A673 (cell line): ENCODE measurements around the gene RIT2. TPM values are rescaled to one million over a fixed set of nuclear protein-coding genes. Genes with fewer than 3 reads are reported as not detected.

Source experiments
- BruUV-seq: library from RNA; stranded (reverse); fragments of 400-500 nt; replicated peaks from 2 replicates; lab custom pipeline; 2021; lab: Mats Ljungman, UMichigan
- CTCF ChIA-PET: fragments of 300-600 bp; sonication (Branson Sonifier 250); formaldehyde crosslinking; loops from one replicate; lab custom pipeline; 2022; ENCODE audit warnings: antibody characterized with exemption; lab: Charles Lee
- POLR2A ChIA-PET: fragments of 300-600 bp; sonication (Branson Sonifier 250); formaldehyde crosslinking; loops from one replicate; lab custom pipeline; 2022; ENCODE audit warnings: antibody characterized with exemption; ENCODE audit not compliant: low non-redundant PET; lab: Charles Lee
- DNase-seq: peaks from one replicate; pipeline ENCODE4 v3.0.0-alpha.2; 2015; ENCODE audit warnings: low spot score
- H3K27ac ChIP-seq: fragments of 200-600 bp; sonication (generic); 2 replicates; pipeline ENCODE4 v1.5.1; 2016; ENCODE audit warnings: mixed run types, low read depth, mild to moderate bottlenecking, mixed read lengths, antibody characterized with exemption, low read length; ENCODE audit not compliant: poor library complexity, severe bottlenecking
- H3K27me3 ChIP-seq: fragments of 200-600 bp; sonication (generic); replicated peaks from 2 replicates; pipeline ENCODE4 v1.6.1; 2017; ENCODE audit warnings: mixed run types, low read depth, mild to moderate bottlenecking, mixed read lengths, antibody characterized with exemption, low read length; ENCODE audit not compliant: insufficient read depth, poor library complexity
- H3K36me3 ChIP-seq: fragments of 200-600 bp; sonication (generic); 2 replicates; pipeline ENCODE4 v1.6.1; 2016; ENCODE audit warnings: mixed run types, mild to moderate bottlenecking, mixed read lengths, antibody characterized with exemption, low read length; ENCODE audit not compliant: insufficient read depth, poor library complexity, severe bottlenecking
- H3K4me1 ChIP-seq: fragments of 200-600 bp; sonication (generic); 2 replicates; pipeline ENCODE4 v1.6.1; 2017; ENCODE audit warnings: mixed run types, mild to moderate bottlenecking, mixed read lengths, antibody characterized with exemption, low read length; ENCODE audit not compliant: insufficient read depth, poor library complexity, severe bottlenecking
- H3K4me3 ChIP-seq: fragments of 200-600 bp; sonication (generic); 2 replicates; pipeline ENCODE4 v1.5.1; 2016; ENCODE audit warnings: low read depth, mixed run types, mild to moderate bottlenecking, mixed read lengths, low read length; ENCODE audit not compliant: poor library complexity, severe bottlenecking
- H3K9me3 ChIP-seq: fragments of 200-600 bp; sonication (generic); 2 replicates; pipeline ENCODE4 v1.6.1; 2016; ENCODE audit warnings: mixed run types, low read depth, mild to moderate bottlenecking, mixed read lengths, antibody characterized with exemption, low read length; ENCODE audit not compliant: poor library complexity, severe bottlenecking
- EZH2 ChIP-seq: fragments of 200-600 bp; sonication (generic); IDR thresholded peaks from 2 replicates; pipeline ENCODE4 v1.6.1; 2017; ENCODE audit warnings: borderline replicate concordance, low read depth, mild to moderate bottlenecking, mixed read lengths, antibody characterized with exemption, low read length; ENCODE audit not compliant: poor library complexity, severe bottlenecking
- intact Hi-C: fragments of 100-400 bp; cut with micrococcal nuclease; formaldehyde crosslinking; loops from one replicate; pipeline ENCODE4 v1.10.0; 2022; ENCODE audit not compliant: unreplicated experiment
- total RNA-seq: library from RNA; stranded (reverse); gene quantifications from 2 replicates; pipeline ENCODE4 v1.2.3, GENCODE V29; 2021
- TF ChIP-seq, protein P1 (sequence below): fragments of 300-800, 200-600 bp; sonication (generic); conservative IDR thresholded peaks from 2 replicates; pipeline ENCODE4 v1.5.1; 2017; ENCODE audit warnings: low read depth, mild to moderate bottlenecking, antibody characterized with exemption, low read length, moderate library complexity, mixed read lengths

The RIT2 gene
- total RNA-seq, 1 experiment from 2014 or later, result not detected

DNA sequence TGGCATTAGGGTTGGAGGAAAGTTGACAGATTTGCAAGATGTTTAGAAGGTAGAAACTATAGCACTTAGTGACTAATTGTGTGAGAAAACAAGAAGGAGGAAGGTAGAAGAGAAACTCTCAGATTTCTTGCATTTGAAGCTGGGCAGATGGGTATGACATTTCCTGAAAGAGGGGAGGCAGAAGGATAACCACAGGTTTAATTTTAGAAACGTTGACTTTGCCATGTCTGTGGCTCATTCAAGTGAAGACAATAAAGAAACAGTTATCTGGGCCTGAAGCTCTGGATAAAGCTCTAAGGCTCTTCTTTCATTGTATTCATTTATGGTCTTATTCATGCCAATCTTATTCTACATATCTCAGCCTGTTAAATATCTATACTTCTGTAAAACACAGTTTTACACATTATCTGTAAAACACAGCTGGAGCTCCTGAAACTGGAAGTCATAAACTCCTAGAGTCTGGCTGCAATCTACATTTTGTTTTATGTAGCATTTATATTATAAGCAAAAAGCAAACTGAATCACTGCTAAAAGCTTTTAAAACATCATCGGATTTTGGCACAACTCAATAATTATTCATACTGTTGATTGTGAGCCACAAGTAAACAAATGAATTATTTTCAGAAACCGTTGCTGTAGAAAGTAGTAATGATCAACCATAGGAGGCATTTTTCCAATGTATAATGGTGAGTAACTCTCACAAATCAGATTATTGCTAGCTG is 138.5 kb downstream of the RIT2 start:
- TF ChIP-seq EZH2, result no peak
- TF ChIP-seq, protein P1, sequence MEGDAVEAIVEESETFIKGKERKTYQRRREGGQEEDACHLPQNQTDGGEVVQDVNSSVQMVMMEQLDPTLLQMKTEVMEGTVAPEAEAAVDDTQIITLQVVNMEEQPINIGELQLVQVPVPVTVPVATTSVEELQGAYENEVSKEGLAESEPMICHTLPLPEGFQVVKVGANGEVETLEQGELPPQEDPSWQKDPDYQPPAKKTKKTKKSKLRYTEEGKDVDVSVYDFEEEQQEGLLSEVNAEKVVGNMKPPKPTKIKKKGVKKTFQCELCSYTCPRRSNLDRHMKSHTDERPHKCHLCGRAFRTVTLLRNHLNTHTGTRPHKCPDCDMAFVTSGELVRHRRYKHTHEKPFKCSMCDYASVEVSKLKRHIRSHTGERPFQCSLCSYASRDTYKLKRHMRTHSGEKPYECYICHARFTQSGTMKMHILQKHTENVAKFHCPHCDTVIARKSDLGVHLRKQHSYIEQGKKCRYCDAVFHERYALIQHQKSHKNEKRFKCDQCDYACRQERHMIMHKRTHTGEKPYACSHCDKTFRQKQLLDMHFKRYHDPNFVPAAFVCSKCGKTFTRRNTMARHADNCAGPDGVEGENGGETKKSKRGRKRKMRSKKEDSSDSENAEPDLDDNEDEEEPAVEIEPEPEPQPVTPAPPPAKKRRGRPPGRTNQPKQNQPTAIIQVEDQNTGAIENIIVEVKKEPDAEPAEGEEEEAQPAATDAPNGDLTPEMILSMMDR, result no peak
- DNase-seq, result no peak
- Histone ChIP-seq H3K4me3 (no peak overlapping the region), H3K9me3 (no peaks in the 10 kb centered on the region), H3K27me3 (no peaks in the 10 kb centered on the region), H3K4me1 (no peaks in the 10 kb centered on the region), H3K36me3 (no peaks in the 10 kb centered on the region), H3K27ac (no peak overlapping the region)
- intact Hi-C loops, result no loop called here
- POLR2A ChIA-PET, result no interaction called here
- BruUV-seq, result no TSS peak
- CTCF ChIA-PET, result no interaction called here

DNA sequence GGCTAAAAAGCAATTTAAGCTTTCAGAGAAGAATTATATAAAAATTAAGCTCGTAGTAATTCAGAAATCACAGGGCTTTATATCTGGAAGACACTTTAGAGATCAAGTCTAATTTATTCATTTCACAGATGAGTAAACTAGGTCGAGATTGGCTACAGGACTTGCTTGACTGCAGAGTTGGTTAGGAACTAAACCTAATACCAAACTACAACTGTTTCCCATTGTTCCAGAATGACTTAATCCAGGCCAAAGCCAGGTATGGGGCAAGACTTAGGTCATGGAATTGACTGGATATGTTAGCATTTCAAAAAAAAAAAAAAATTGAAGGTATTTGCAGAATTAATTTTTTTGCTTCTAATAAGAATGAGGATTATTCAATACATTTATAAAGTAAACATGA is 146.1 kb downstream of the RIT2 start:
- Histone ChIP-seq H3K4me1 (no peaks in the 10 kb centered on the region), H3K36me3 (no peaks in the 10 kb centered on the region), H3K27ac (no peak overlapping the region), H3K27me3 (no peaks in the 10 kb centered on the region), H3K9me3 (no peaks in the 10 kb centered on the region), H3K4me3 (no peak overlapping the region)
- DNase-seq, result no peak
- POLR2A ChIA-PET, result no interaction called here
- intact Hi-C loops, result no loop called here
- CTCF ChIA-PET, result no interaction called here
- BruUV-seq, result no TSS peak
- no peak for TF ChIP-seq EZH2
- TF ChIP-seq, protein P1, result no peak

DNA sequence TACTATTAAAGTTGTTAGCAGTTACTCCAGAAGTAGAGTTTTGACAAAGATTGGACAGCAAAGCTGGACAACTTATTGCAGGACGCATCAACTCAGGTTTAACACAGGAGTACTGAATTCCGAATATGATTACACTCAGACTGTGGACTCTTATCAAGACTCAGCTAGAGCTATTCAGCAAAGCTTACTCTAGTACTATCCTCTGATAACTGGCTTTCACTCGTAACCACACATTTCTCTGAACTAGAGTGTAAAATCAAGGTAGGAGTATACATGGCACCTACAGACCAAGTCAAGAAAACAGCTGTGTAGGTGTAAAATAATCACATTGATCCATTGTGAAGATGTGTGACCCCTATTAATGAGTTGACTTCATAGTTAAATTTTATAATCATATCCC is 154.2 kb downstream of the RIT2 start:
- H3K27me3 ChIP-seq, result no peaks in the 10 kb centered on the region
- H3K4me3 ChIP-seq, result no peak overlapping the region
- no peaks in the 10 kb centered on the region for H3K4me1 ChIP-seq
- H3K27ac ChIP-seq, result no peak overlapping the region
- BruUV-seq, result no TSS peak
- TF ChIP-seq, protein P1, result no peak
- TF ChIP-seq EZH2, result no peak
- H3K9me3 ChIP-seq, result no peaks in the 10 kb centered on the region
- no peak for DNase-seq
- ChIA-PET POLR2A (no interaction called here), CTCF (no interaction called here)
- intact Hi-C loops, result no loop called here
- H3K36me3 ChIP-seq, result no peaks in the 10 kb centered on the region
